ENCODE results near the gene RCSD1.
A peak's percentile ranks its signal among the peaks of the same experiment; 100 is the strongest.

RCSD1 gene

GRCh38 chr1:167666416-167666815 lies 36.4 kb downstream of the RCSD1 start:
- no peak for DNase-seq (ENCODE audit: low read depth)

DNA sequence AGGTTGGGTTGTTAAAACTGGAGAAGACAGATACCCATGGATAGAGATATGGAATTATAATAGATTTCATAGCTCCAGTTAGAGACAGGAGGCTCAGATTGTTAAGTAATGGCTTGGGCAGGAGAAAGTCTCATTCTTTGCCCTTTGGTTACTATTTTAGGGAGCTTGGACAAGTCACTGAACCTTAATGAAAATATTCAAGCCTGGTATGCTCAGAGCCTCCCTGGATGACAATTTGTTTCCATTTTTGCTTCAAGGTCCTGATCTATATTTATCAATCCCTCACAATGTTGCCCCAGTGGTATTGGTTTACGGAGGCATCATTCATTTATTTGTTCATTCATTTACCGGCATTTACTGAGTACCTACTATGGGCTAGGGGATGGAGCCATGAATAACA lies 37.5 kb downstream of the RCSD1 start:
- no peak for DNase-seq (ENCODE audit: low read depth)

- DNase-seq (ENCODE audit: low read depth) = no peak
These were observed 38.1 kb downstream of the RCSD1 start for GRCh38 chr1:167668108-167668507.

- no peak for DNase-seq (ENCODE audit: low read depth)
These were observed 39.4 kb downstream of the RCSD1 start for GRCh38 chr1:167669209-167670124.

DNA sequence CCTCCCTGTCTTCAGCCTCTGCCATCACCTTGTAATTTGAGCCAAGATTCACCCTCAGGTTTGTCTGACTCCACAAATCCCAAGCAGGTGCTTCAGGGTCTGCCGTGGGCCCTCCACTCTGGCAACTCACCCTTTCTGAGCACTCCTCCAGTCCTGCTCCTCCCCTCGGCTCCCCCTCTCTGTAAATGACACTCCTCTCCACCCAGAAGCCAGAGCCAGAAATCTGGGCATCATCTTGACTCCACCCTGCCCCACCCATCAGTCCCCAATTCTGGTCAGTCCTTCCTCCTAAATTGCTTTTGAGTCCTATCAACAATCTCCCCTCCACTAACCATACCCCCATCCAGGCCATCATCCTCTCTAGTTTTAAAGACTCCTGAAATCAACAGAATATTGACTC lies 40.5 kb downstream of the RCSD1 start:
- DNase-seq (ENCODE audit: low read depth) = no peak

DNA sequence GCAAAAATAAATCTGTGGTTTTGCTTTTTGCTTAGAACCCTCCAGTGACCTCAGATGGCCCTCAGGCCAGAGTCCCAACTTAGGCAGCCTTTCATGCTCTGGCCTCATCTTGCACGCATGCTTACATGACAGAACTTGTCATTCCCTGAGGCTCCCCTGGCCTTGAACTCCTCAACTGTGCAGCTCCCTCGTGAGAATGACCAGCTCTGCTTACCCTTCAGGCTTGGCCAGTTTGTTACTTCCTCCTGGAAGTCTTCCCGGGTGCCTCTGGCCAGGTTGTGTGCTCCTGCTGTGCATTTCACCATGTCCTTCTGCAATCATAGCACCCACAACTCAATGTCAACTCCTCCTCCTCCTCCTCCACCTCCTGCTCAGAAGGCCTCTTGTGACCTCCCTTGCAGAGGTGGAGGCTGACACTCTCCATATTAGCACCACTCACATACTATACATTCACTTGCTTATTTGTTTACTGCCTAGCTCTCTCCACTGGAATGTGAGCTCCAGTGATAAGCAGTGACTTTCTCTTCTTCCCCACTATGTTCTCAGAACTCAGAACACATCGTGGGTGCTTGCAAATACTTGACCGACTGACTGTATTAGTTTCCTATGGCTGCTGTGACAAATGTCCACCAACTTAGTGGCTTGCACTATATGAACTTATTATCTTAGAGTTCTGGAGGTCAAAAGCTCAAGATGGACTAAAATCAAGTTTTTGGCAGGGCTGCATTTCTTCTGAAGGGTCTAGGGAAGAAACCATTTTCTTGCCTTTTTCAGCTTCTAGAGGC lies 41.9 kb downstream of the RCSD1 start:
- DNase-seq (ENCODE audit: low read depth) = peak; percentile 30

GRCh38 chr1:167672831-167673230 lies 42.8 kb downstream of the RCSD1 start:
- DNase-seq (ENCODE audit: low read depth) = no peak

GRCh38 chr1:167673265-167673664 lies 43.2 kb downstream of the RCSD1 start:
- DNase-seq (ENCODE audit: low read depth) = no peak

- DNase-seq (ENCODE audit: low read depth) = no peak
These were observed 44.1 kb downstream of the RCSD1 start for GRCh38 chr1:167674156-167674555.

DNA sequence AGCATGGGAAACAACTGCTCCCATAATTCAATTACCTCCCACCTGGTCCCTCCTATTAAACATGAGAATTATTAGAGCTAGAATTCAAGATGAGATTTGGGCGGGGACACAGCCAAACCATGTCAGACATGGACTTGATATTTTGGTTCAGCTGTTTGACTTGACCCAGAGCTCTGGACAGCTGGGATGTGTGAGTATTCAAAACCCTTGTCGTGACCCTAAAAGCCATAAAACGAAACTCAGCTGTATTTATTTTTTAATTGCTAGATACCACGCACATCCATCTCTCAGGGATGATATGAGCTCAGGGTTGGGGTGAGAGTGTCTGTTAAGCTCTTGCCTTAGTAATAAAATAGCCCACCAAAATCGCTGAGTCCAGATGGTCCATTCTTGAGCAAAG lies 45.4 kb downstream of the RCSD1 start:
- no peak for DNase-seq (ENCODE audit: low read depth)

DNA sequence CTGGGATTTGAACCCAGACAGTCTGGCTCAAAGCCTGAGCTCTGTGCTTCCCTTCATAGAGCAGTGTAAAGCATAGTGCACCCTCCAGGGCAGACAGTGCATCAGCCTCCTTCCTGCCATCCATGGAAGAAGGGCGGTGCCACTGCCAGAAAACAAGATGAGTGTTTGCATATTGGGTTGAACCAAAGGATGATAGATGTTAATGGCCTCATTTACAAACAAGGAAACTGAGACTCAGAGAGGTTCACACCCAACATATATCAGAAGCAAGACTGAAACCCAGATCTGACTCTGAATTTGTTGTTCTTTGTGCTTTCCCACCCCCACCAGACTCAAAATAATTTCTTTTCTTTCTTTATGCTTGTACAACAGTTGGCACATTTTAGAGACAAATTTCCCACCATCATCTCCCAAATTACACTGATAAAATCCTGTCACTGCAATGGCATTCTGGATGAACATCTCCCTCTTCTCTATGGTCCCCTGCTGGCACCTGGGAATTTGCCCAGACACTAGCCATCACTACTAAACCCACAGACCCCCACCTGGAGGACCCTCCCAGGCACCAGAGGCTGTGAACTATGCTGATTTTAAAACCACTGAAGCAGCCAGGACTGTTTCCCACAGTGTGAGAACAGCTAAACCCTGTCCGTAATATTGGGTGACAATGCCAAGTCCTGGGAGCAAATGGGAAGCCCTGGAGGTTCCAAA lies 46.3 kb downstream of the RCSD1 start:
- DNase-seq (ENCODE audit: low read depth) = no peak

DNA sequence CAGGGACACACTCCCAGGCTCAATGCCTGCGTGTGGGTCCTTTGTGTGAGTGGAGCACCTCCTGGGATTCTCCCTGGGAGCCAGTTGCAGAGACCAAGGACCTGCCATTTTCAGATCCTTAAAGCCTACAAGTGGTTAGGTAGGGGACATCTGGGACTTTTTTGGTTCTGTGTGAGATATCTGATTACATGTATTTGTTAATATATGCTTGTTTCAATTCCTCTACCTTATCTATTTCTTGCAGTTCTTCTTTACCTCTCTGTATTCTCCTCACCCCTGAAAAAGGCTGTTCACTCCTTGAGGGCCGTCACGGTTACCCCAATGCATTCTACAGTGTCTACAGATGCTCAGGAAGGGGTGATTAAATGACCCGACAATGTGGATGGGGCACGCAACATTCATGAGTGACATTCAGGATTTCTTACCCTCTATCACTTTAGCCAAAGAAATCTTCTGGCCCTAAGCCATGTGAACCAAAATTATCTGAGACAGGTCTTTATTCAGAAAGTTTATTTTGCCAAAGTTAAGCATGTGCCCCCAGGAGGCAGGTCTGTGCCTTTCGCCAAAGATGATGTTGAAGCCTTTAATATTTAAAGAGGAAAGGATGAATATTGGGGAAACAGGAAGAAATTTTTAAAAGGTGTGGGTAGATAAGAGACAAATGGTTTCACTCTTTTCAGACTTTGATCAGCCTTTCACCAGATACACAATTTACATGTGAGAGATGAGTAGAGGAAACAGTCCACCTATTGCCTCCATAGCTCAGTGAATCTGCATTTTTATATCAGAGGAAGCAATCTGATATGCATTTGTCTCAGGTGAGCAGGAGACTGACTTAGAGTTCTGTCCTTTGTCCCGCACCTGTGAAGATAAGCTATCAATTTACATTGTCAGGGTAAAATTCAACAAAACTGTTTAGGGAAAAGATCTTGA lies 47.1 kb downstream of the RCSD1 start:
- no peak for DNase-seq (ENCODE audit: low read depth)

DNA sequence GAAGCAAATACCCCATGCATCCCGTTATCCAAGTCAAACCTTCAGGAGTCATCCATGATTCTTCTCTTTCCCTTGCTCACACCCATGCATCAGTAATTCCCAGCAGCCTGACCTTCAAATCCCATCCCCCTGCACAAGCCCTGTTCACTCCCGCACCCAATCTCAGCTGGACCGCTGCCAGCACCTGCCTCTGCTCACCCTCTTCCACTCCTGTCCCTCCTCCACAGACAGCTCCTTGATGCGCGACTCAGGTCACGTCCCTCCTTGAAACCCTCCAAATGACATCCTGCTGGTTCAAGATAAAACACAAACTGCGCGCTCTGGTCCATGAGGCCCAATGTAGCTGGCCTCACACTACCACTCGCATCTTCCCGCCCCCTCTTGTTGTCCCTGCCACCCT lies 48.4 kb downstream of the RCSD1 start:
- no peak for DNase-seq (ENCODE audit: low read depth)

DNA sequence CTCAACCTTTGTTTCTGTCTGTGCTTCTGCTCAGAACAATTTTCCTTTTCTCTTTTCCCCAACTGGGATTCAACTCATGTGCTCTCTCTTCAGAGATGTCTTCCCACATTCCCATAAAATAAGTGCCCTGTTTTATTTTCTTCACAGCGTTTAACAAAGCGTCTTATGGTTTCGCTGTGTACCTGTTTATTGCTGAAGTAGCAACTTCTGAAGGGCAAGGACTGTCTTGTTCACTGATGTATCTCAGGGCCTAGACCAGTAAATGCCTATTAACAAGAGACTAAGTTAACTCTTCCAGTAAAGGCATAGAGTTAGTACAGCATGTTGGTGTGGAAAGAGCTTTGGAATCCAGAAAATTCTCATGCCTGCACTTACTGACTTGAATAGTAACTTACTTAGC lies 48.8 kb downstream of the RCSD1 start:
- DNase-seq (ENCODE audit: low read depth) = no peak

DNA sequence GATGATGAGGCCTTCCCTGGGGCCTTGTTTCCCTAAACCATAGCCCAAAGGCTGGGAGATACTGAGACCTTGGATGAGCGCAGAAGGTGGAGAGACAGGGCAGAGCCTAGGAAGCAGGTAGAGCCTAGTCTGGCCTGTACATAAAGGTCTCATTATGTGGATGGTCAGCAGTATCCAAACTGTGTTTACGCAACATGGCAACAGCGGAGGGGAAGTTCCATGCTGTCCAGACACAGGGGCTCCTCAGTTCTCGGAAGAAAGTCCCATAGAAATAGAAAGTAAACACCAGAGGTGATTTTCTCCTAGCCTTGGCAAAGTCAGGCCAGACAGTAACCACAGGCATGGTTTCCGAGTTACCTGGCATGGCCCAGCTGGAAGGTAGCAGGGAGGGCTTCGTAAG lies 49.7 kb downstream of the RCSD1 start:
- DNase-seq (ENCODE audit: low read depth) = no peak

DNA sequence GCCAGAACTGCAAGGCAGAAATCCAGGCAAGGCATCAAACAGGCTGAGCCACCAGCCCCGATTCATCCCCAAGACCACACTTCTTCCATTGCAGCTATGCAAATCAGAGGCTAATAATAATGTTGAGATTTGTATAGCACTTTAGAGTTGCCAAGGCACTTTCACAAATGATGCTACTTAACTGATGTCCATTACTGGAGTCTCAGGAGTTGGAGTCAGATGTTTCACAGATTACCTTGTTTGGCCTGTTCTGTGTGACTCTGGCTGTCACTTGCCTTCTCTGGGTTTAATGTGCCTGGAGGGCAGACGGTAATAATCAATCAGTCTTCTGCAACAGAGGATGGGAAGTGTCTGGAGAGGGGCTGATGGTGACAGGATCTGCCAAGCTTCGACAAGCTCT lies 51.0 kb downstream of the RCSD1 start:
- no peak for DNase-seq (ENCODE audit: low read depth)

GRCh38 chr1:167681451-167682098 lies 51.5 kb downstream of the RCSD1 start:
- DNase-seq (ENCODE audit: low read depth) = no peak

- no peak for DNase-seq (ENCODE audit: low read depth)
These were observed 53.2 kb downstream of the RCSD1 start for GRCh38 chr1:167683226-167683625.

- peak; percentile 48 for DNase-seq (ENCODE audit: low read depth)
These were observed 53.8 kb downstream of the RCSD1 start for GRCh38 chr1:167683641-167684502.

DNA sequence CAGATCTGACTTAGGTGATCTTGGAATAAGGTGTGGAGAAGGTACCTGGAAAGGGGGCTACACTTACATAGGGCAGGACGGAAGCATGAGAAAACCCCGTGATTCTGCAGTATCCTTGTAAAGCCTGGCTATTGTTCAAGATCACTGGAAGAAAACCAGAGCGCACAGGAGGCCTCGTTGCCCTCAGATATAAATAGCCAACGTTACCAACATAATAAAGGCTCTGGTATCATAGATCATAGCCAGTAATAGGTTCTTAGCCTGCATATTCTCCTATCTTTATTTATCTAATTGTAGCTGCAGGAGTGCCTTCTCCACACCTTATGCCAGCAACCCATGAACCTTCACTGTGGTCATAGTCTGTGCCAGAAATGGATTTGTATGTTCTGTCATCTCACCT lies 55.8 kb downstream of the RCSD1 start:
- no peak for DNase-seq (ENCODE audit: low read depth)
